Central memory CD8-positive, alpha-beta T cell (primary cell): Measurements from ENCODE around the gene FASTK.
A peak's percentile ranks its signal among the peaks of the same experiment; 100 is the strongest.

Source experiments
- ATAC-seq: fragments of 150-1000 bp; cut with Tn5 transposase; replicated peaks from 2 replicates; pipeline ENCODE4 v1.10.0; 2022; ENCODE audit warnings: mild to moderate bottlenecking, moderate FRiP score, moderate number of reproducible peaks; ENCODE audit not compliant: poor library complexity, severe bottlenecking; ENCODE audit errors: extremely low read depth
- DNase-seq, 2 donors: peaks; one replicate each; pipeline ENCODE4 v3.0.0; 2021; ENCODE audit warnings: low spot score in 2 of 2
- H3K27ac Mint-ChIP-seq: one replicate; pipeline ENCODE4 v1.8.0; 2022; ENCODE audit warnings: low read depth, mild to moderate bottlenecking, moderate library complexity, mixed read lengths
- H3K27me3 Mint-ChIP-seq: one replicate; pipeline ENCODE4 v1.8.0; 2022; ENCODE audit warnings: mixed read lengths
- H3K36me3 Mint-ChIP-seq: one replicate; pipeline ENCODE4 v1.8.0; 2022; ENCODE audit warnings: mild to moderate bottlenecking, moderate library complexity, mixed read lengths; ENCODE audit not compliant: insufficient read depth
- H3K4me1 Mint-ChIP-seq: one replicate; pipeline ENCODE4 v1.8.0; 2022; ENCODE audit warnings: mixed read lengths
- H3K4me3 Mint-ChIP-seq: one replicate; pipeline ENCODE4 v1.8.0; 2022; ENCODE audit warnings: mild to moderate bottlenecking, moderate library complexity, mixed read lengths
- H3K9me3 Mint-ChIP-seq: one replicate; pipeline ENCODE4 v1.8.0; 2022; ENCODE audit warnings: mixed read lengths

The FASTK gene

GRCh38 chr7:151081170-151082101, 827 bp upstream of the FASTK start:
- ATAC-seq (no peak), DNase-seq (no peak)
- Mint-ChIP-seq H3K27ac (no peak overlapping the region), H3K36me3 (peaks cover 11% of the 10 kb centered on the region), H3K4me1 (peaks cover 44% of the 10 kb centered on the region), H3K27me3 (peaks cover 10% of the 10 kb centered on the region), H3K4me3 (peak overlapping the region; percentile 84), H3K9me3 (no peaks in the 10 kb centered on the region)

DNA sequence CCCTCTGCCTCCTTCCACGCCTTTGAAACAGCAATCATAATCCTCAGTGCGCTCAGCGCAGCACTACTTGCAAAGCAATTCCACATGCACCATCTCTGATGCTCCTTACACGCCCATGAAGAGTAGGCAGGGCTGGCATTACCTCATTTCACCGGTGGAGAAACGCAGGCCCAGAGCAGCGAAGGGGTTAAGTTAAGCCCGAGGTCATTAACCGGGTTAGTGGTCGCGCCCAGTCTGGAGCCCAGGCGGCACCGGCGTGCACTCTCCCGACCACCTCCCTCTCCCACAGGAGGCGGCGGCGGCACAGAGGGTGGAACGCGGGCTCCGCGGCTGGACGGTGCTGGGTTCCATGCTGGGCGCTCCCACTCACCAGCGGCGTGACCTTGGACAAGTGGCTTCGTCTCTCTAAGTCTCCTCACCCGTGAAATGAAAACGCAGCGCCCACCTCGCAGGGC, 515 bp downstream of the FASTK start:
- no peak for DNase-seq
- Mint-ChIP-seq H3K36me3 (peaks cover 13% of the 10 kb centered on the region), H3K4me1 (peaks cover 34% of the 10 kb centered on the region), H3K4me3 (peak overlapping the region; percentile 83), H3K9me3 (no peaks in the 10 kb centered on the region), H3K27me3 (peaks cover 4% of the 10 kb centered on the region), H3K27ac (peak overlapping the region; percentile 65)
- peak; percentile 0 for ATAC-seq

DNA sequence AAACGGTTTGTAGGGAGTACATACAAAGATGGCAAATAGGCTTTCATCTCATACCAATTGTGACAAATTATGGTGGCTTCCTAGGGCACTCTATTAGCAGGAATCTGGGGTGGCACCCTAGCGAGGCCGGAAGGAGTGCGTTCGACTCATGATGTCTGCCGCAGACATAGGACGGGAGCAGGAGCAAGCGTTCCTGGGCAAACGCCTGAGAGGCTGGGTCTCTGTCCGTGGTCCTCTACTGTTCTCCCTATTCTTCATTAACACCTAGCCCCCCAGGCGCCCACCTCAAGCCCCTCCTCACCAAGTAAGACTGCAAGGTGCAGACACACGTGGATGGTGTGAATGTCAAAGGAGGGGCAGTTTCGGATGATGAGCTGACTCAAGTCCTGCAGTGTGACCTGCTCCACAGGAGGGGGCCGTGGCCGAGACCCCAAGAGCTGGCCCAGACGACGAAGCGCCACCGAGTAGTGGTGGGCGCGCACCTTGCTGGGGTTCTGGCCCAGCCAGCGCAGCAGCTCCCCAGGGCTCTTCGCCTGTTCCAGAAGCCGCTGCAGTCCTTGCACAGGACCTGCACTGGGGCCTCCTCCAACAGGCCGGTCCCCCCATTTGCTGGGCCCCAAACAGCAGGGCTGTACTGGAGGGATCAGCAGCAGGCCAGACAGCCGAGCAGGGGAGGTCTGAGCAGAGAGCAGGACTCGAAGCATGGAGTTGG, 1.3 kb downstream of the FASTK start:
- DNase-seq, result no peak

GRCh38 chr7:151078233-151079040, 2.2 kb downstream of the FASTK start:
- Mint-ChIP-seq H3K27me3 (no peaks in the 10 kb centered on the region), H3K27ac (peak overlapping the region; percentile 26), H3K36me3 (peaks cover 20% of the 10 kb centered on the region), H3K9me3 (no peaks in the 10 kb centered on the region), H3K4me1 (peaks cover 27% of the 10 kb centered on the region), H3K4me3 (peak overlapping the region; percentile 83)
- ATAC-seq, result no peak
- no peak for DNase-seq

More for the DNA sequence above, 1.3 kb downstream of the FASTK start:
- Mint-ChIP-seq H3K27ac (peak overlapping the region; percentile 26), H3K9me3 (no peaks in the 10 kb centered on the region), H3K4me3 (peak overlapping the region; percentile 83), H3K36me3 (peaks cover 18% of the 10 kb centered on the region), H3K4me1 (peaks cover 27% of the 10 kb centered on the region), H3K27me3 (no peaks in the 10 kb centered on the region)
- no peak for ATAC-seq

GRCh38 chr7:151077705-151078232, 2.8 kb downstream of the FASTK start:
- peaks cover 24% of the 10 kb centered on the region for H3K4me1 Mint-ChIP-seq

DNA sequence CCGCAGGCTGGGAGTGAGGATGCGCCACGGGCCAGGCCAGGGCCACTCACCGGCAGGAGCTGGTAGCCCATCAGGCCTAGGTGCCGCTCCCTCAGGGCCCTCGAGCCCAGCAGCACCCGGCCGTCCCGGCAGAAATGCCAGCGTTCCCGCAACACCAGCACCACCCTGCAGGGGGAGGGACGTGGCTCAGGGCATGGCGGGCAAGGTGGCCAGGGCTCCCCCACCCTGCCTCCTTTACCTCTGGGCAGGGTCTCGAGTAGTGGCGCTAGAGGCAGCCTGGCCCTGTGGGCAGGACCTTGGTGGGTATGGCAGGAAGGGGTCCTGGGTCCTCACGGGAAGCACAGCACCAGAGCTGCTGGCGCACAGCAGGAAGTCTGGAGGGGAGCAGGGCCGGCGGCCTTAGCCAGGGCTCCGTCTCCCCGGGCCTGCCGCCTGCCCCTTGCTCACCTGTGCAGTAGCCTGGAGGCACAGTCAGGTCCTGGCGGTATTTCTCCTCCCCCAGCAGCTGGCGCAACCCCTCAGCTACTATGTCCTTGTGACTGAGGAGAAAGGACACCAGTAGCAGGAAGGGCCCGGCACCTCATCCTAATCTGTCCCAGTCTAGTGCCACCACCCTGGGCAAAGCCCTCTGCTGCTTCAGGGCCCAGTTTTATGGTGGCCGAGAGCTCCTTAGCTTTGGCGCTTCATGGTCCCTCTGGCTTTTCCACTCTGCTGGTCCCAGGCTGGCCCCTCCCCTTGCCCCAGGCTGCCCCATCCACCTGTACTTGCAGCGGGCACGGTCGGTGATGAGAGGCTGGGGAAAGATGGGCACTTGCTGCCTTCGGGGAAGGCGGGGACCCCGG, 3.5 kb downstream of the FASTK start:
- Mint-ChIP-seq H3K9me3 (no peaks in the 10 kb centered on the region), H3K36me3 (peaks cover 24% of the 10 kb centered on the region)

More at GRCh38 chr7:151077705-151078232, 2.8 kb downstream of the FASTK start:
- Mint-ChIP-seq H3K4me3 (peak overlapping the region; percentile 55), H3K27me3 (no peaks in the 10 kb centered on the region), H3K27ac (peak overlapping the region; percentile 26), H3K36me3 (peaks cover 23% of the 10 kb centered on the region), H3K9me3 (no peaks in the 10 kb centered on the region)
- ATAC-seq, result no peak
- DNase-seq, result no peak

GRCh38 chr7:151075978-151076426, 4.6 kb downstream of the FASTK start:
- DNase-seq (no peak), ATAC-seq (no peak)
- H3K4me3 Mint-ChIP-seq, result no peak overlapping the region
- peaks cover 26% of the 10 kb centered on the region for H3K36me3 Mint-ChIP-seq
- H3K27ac Mint-ChIP-seq, result no peak overlapping the region
- H3K27me3 Mint-ChIP-seq, result no peaks in the 10 kb centered on the region
- H3K4me1 Mint-ChIP-seq, result peaks cover 19% of the 10 kb centered on the region
- H3K9me3 Mint-ChIP-seq, result no peaks in the 10 kb centered on the region

More for the DNA sequence above, 3.5 kb downstream of the FASTK start:
- DNase-seq, result no peak
- peaks cover 19% of the 10 kb centered on the region for H3K4me1 Mint-ChIP-seq
- ATAC-seq, result no peak
- H3K27ac Mint-ChIP-seq, result no peak overlapping the region
- H3K27me3 Mint-ChIP-seq, result no peaks in the 10 kb centered on the region
- no peak overlapping the region for H3K4me3 Mint-ChIP-seq

DNA sequence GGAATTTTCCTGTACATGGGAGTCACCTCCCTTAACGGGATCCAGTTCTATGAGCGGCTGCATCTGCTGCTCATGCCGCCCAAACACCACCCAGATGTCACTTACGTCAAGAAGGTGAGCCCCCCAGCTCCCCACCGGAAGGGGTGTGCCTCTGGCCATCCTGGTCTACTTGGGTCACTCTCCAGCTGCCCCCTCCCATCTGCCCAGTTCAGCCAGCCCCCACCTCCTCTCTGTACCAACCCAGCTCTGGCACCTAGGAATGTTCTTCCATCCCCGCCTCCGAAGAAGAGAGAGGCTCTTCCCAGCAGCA, 5.0 kb downstream of the FASTK start:
- no peak overlapping the region for H3K27ac Mint-ChIP-seq
- H3K9me3 Mint-ChIP-seq, result no peaks in the 10 kb centered on the region
- no peak overlapping the region for H3K4me3 Mint-ChIP-seq
- peaks cover 25% of the 10 kb centered on the region for H3K36me3 Mint-ChIP-seq
- peaks cover 19% of the 10 kb centered on the region for H3K4me1 Mint-ChIP-seq
- ATAC-seq (no peak), DNase-seq (no peak)
- H3K27me3 Mint-ChIP-seq, result no peaks in the 10 kb centered on the region

- Mint-ChIP-seq H3K4me1 (peaks cover 17% of the 10 kb centered on the region), H3K9me3 (no peaks in the 10 kb centered on the region), H3K27me3 (no peaks in the 10 kb centered on the region), H3K27ac (no peak overlapping the region), H3K4me3 (no peak overlapping the region), H3K36me3 (peaks cover 26% of the 10 kb centered on the region)
- DNase-seq (no peak), ATAC-seq (no peak)
These were observed 5.6 kb downstream of the FASTK start for GRCh38 chr7:151074817-151075661.

DNA sequence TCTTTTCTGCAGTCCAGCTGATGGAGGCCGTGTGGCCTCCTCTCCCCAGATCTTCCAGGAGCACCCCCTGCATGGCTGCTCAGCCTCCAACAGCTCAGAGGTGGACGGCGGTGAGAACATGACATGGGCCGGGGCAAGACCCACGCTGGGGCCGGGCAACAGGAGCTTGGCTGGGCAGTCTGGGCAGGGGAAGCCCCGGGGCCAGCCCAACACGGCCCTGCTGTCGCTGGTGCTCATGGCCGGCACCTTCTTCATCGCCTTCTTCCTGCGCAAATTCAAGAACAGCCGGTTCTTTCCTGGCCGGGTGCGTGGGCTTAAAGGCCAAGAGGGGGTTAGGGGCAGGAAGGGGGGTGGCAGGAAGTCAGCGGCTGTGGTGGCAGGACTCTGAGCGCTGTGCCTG, 6.6 kb downstream of the FASTK start:
- Mint-ChIP-seq H3K9me3 (no peaks in the 10 kb centered on the region), H3K4me3 (no peak overlapping the region), H3K4me1 (peaks cover 8% of the 10 kb centered on the region), H3K36me3 (peaks cover 28% of the 10 kb centered on the region), H3K27me3 (no peaks in the 10 kb centered on the region), H3K27ac (no peak overlapping the region)
- ATAC-seq (no peak), DNase-seq (no peak)
